Measurements from ENCODE around the gene GHRHR. TPM values are rescaled to one million over a fixed set of nuclear protein-coding genes. Genes with fewer than 3 reads are reported as not detected.

Gene GHRHR
- total RNA-seq: not detected

- Histone ChIP-seq H3K4me1 (no peaks in the 10 kb centered on the region), H3K4me3 (no peak within 1 kb of the TSS), H3K9me3 (no peaks in the 10 kb centered on the region), H3K27me3 (no peaks in the 10 kb centered on the region), H3K27ac (replicated peaks in 1 of 4) (no peak within 1 kb of the TSS), H3K36me3 (no peaks in the 10 kb centered on the region)
- DNase-seq (ENCODE audit: extremely low spot score): no peak
- TF ChIP-seq CTCF (IDR thresholded peaks at IDR 0.05) (no peak), EP300 (IDR thresholded peaks at IDR 0.05) (no peak), POLR2A (IDR thresholded peaks at IDR 0.05; ENCODE audit: low read depth) (no peak), POLR2AphosphoS5 (IDR thresholded peaks at IDR 0.05) (no peak)
- WGBS: 94% methylated on average over 11 of the region's 11 CpGs
- intact Hi-C loops (cut with DNase I): no loop called here
Measured at GRCh38 chr7:30963842-30964241, at the start of gene GHRHR. TSS of gene GHRHR (plus strand) at chr7:30963953. CDS start at chr7:30964069, 116 bp downstream.

- Histone ChIP-seq H3K27ac (replicated peaks in 1 of 4) (peak overlapping the region; percentile 84 to 90 (median 88)), H3K4me1 (peaks cover 87 to 100% (median 99%) of the 10 kb centered on the region in 4 donors), H3K4me3 (peak overlapping the region; percentile 56 to 65 (median 61)), H3K9me3 (no peaks in the 10 kb centered on the region), H3K27me3 (no peaks in the 10 kb centered on the region), H3K36me3 (no peaks in the 10 kb centered on the region)
- no peak for DNase-seq (ENCODE audit: extremely low spot score)
- no peak for TF ChIP-seq CTCF (IDR thresholded peaks at IDR 0.05)
- peak in 1 of 2 donors; percentile 18 for TF ChIP-seq POLR2AphosphoS5 (IDR thresholded peaks at IDR 0.05)
- TF ChIP-seq POLR2A (IDR thresholded peaks at IDR 0.05; ENCODE audit: low read depth): no peak
- 31% methylated on average over 4 of the region's 4 CpGs for WGBS
- intact Hi-C loops (cut with DNase I): no loop called here
Measured at GRCh38 chr7:30914596-30914995, 49.2 kb upstream of the GHRHR start.

- no peaks in the 10 kb centered on the region for H3K27me3 ChIP-seq
- H3K4me3 ChIP-seq: peak overlapping the region; percentile 56 to 65 (median 61)
- intact Hi-C loops (cut with DNase I): no loop called here
- peak overlapping the region; percentile 84 to 90 (median 88) for H3K27ac ChIP-seq (replicated peaks in 1 of 4)
- peaks cover 87 to 100% (median 99%) of the 10 kb centered on the region in 4 donors for H3K4me1 ChIP-seq
- no peaks in the 10 kb centered on the region for H3K9me3 ChIP-seq
- no peak for DNase-seq (ENCODE audit: extremely low spot score)
- no peak for TF ChIP-seq POLR2A (IDR thresholded peaks at IDR 0.05; ENCODE audit: low read depth)
- no peak for TF ChIP-seq POLR2AphosphoS5 (IDR thresholded peaks at IDR 0.05)
- TF ChIP-seq CTCF (IDR thresholded peaks at IDR 0.05): no peak
- no peak for TF ChIP-seq EP300 (IDR thresholded peaks at IDR 0.05)
- 28% methylated on average over 10 of the region's 11 CpGs for WGBS
- no peaks in the 10 kb centered on the region for H3K36me3 ChIP-seq
Measured at GRCh38 chr7:30915005-30915601, 48.6 kb upstream of the GHRHR start.

- intact Hi-C loops (cut with DNase I): no loop called here
- TF ChIP-seq POLR2AphosphoS5 (IDR thresholded peaks at IDR 0.05) (no peak), EP300 (IDR thresholded peaks at IDR 0.05) (no peak), POLR2A (IDR thresholded peaks at IDR 0.05; ENCODE audit: low read depth) (no peak), CTCF (IDR thresholded peaks at IDR 0.05) (no peak)
- Histone ChIP-seq H3K9me3 (no peaks in the 10 kb centered on the region), H3K4me3 (peak overlapping the region; percentile 56 to 65 (median 61)), H3K4me1 (peaks cover 87 to 100% (median 99%) of the 10 kb centered on the region in 4 donors), H3K27ac (replicated peaks in 1 of 4) (peak overlapping the region; percentile 84 to 90 (median 88)), H3K27me3 (no peaks in the 10 kb centered on the region), H3K36me3 (no peaks in the 10 kb centered on the region)
- WGBS: 29% methylated on average over 4 of the region's 6 CpGs
- DNase-seq (ENCODE audit: extremely low spot score): no peak
Measured at GRCh38 chr7:30915751-30916150, 48.0 kb upstream of the GHRHR start.

GRCh38 chr7:30916255-30916654, 47.5 kb upstream of the GHRHR start:
- no peaks in the 10 kb centered on the region for H3K27me3 ChIP-seq
- H3K36me3 ChIP-seq: no peaks in the 10 kb centered on the region
- peak overlapping the region; percentile 84 to 90 (median 88) for H3K27ac ChIP-seq (replicated peaks in 1 of 4)
- TF ChIP-seq CTCF (IDR thresholded peaks at IDR 0.05) (no peak), POLR2A (IDR thresholded peaks at IDR 0.05; ENCODE audit: low read depth) (no peak), POLR2AphosphoS5 (IDR thresholded peaks at IDR 0.05) (no peak), EP300 (IDR thresholded peaks at IDR 0.05) (no peak)
- H3K4me1 ChIP-seq: peaks cover 87 to 100% (median 99%) of the 10 kb centered on the region in 4 donors
- peak overlapping the region; percentile 56 to 65 (median 61) for H3K4me3 ChIP-seq
- DNase-seq (ENCODE audit: extremely low spot score): no peak
- 25% methylated on average over 1 of the region's 3 CpGs for WGBS
- no peaks in the 10 kb centered on the region for H3K9me3 ChIP-seq
- intact Hi-C loops (cut with DNase I): no loop called here

All from esophagus muscularis mucosa (tissue), 4 donors.